Activated CD4-positive, alpha-beta T cell treated with anti-CD3 and anti-CD28 coated beads, Interleukin-2, amount 10 ng/mL, durations not matched to agents 7 days and 5 days (primary cell): ENCODE measurements around the gene WRAP73. TPM values are rescaled to one million over a fixed set of nuclear protein-coding genes. Genes with fewer than 3 reads are reported as not detected.

ENCODE experiments used
- CTCF ChIA-PET: fragments of 350-600 bp; sonication (Branson Sonifier 250); formaldehyde crosslinking; loops from one replicate; lab custom pipeline; 2021; ENCODE audit warnings: antibody characterized with exemption; lab: Charles Lee
- POLR2A ChIA-PET: fragments of 350-600 bp; sonication (Branson Sonifier 250); formaldehyde crosslinking; loops from one replicate; lab custom pipeline; 2021; ENCODE audit warnings: antibody characterized with exemption; lab: Charles Lee
- DNase-seq: peaks from one replicate; pipeline ENCODE4 v3.0.0-alpha.2; 2020
- H3K27ac Mint-ChIP-seq: one replicate; pipeline ENCODE4 v1.8.0; 2021; ENCODE audit warnings: mild to moderate bottlenecking, moderate library complexity, mixed read lengths
- H3K27me3 Mint-ChIP-seq: one replicate; pipeline ENCODE4 v1.8.0; 2021; ENCODE audit warnings: mixed read lengths
- H3K36me3 Mint-ChIP-seq: one replicate; pipeline ENCODE4 v1.8.0; 2021; ENCODE audit warnings: low read depth, mixed read lengths
- H3K4me1 Mint-ChIP-seq: one replicate; pipeline ENCODE4 v1.8.0; 2021; ENCODE audit warnings: mixed read lengths
- H3K4me3 Mint-ChIP-seq: one replicate; pipeline ENCODE4 v1.8.0; 2021; ENCODE audit warnings: mild to moderate bottlenecking, moderate library complexity, mixed read lengths
- H3K9me3 Mint-ChIP-seq: one replicate; pipeline ENCODE4 v1.8.0; 2021; ENCODE audit warnings: mixed read lengths
- total RNA-seq, 2 experiments: library from RNA; stranded (reverse); gene quantifications; one replicate each; pipeline ENCODE4 v1.2.3, GENCODE V29; 2021

The WRAP73 gene
- total RNA-seq, 2 experiments from 2014 or later, result 32.6 to 34.8 TPM

DNA sequence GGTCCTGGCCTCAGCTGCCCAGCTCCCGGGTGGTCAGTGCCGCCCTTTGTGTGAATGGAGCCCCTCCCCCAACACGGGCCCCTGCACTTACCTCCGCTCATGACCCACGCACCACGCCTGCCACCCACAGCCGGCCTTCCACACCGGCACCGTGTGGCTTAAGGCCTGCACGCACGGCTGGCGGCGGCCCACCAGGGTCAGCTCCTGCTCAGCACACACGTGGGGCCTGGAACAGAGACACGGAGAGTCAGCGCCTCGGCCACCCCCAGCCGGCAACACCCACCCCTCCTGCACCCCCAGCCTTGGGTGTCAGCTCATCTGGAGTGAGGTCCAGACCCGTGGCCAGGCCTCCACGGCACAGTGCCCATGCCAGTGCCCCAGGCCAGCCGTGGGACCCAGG, 47.5 kb downstream of the WRAP73 start:
- Mint-ChIP-seq H3K4me3 (no peak overlapping the region), H3K27me3 (no peaks in the 10 kb centered on the region), H3K4me1 (peaks cover 11% of the 10 kb centered on the region), H3K36me3 (no peaks in the 10 kb centered on the region), H3K9me3 (no peaks in the 10 kb centered on the region), H3K27ac (no peak overlapping the region)
- DNase-seq, result no peak
- ChIA-PET CTCF (interaction anchor here (0.6 kb wide), 1 partner anchor 11 kb away, joined by 3 read pairs; no protein-coding TSS in a partner anchor), POLR2A (no interaction called here)

DNA sequence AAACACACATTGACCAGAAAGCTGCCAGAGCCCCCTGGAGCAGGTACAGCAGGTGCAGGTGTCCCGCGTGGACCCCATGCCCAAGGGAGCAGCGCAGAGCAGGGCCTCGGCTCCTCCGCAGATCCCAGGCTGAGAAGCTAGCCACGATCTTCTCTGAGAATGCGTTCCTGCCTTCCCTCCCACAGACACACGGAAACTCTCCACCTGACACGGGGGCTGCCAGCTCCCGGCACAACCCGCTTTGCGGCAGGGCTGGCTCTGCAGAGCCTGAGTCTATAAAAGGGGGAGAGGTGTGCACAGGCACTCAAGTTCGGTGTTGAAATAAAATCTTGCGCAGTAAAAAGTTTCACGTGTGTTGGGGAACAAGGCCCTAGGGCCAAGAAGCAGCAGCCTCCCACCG, 48.2 kb downstream of the WRAP73 start:
- no peak overlapping the region for H3K4me3 Mint-ChIP-seq
- peaks cover 14% of the 10 kb centered on the region for H3K4me1 Mint-ChIP-seq
- CTCF ChIA-PET, result interaction anchor here (0.6 kb wide), 1 partner anchor 11 kb away, joined by 3 read pairs; no protein-coding TSS in a partner anchor
- POLR2A ChIA-PET, result no interaction called here
- H3K27me3 Mint-ChIP-seq, result no peaks in the 10 kb centered on the region
- no peaks in the 10 kb centered on the region for H3K9me3 Mint-ChIP-seq
- no peak for DNase-seq
- H3K36me3 Mint-ChIP-seq, result no peaks in the 10 kb centered on the region
- H3K27ac Mint-ChIP-seq, result no peak overlapping the region

GRCh38 chr1:3600354-3600753, 49.5 kb downstream of the WRAP73 start:
- ChIA-PET CTCF (no interaction called here), POLR2A (no interaction called here)
- H3K4me1 Mint-ChIP-seq, result peaks cover 14% of the 10 kb centered on the region
- H3K36me3 Mint-ChIP-seq, result no peaks in the 10 kb centered on the region
- H3K27me3 Mint-ChIP-seq, result no peaks in the 10 kb centered on the region
- H3K27ac Mint-ChIP-seq, result no peak overlapping the region
- H3K9me3 Mint-ChIP-seq, result no peaks in the 10 kb centered on the region
- no peak for DNase-seq
- H3K4me3 Mint-ChIP-seq, result no peak overlapping the region

DNA sequence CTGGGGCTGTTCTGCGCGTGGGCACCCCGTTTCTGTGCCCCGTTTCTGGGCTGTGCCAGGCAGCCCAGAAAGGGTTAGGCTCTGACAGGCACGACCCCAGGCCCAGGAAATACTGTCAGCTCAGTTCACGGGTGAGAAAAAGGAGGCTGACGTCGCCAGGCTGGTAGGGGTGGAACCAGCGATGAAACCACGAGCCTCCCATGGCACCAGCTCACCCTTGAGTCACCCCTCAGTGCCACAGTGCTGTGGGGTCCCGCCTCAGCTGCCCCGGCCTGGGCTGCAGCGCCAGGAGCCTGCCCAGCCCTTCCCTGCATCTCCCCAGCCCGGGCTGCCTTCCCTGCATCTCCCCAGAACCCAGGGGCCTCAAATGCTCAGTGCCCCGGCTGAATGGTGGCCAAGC, 50.1 kb downstream of the WRAP73 start:
- DNase-seq, result no peak
- ChIA-PET POLR2A (no interaction called here), CTCF (no interaction called here)
- H3K27me3 Mint-ChIP-seq, result no peaks in the 10 kb centered on the region
- H3K4me3 Mint-ChIP-seq, result no peak overlapping the region
- peaks cover 14% of the 10 kb centered on the region for H3K4me1 Mint-ChIP-seq
- no peaks in the 10 kb centered on the region for H3K36me3 Mint-ChIP-seq
- H3K9me3 Mint-ChIP-seq, result no peaks in the 10 kb centered on the region
- H3K27ac Mint-ChIP-seq, result no peak overlapping the region

- Mint-ChIP-seq H3K4me3 (no peak overlapping the region), H3K27ac (no peak overlapping the region), H3K4me1 (peaks cover 14% of the 10 kb centered on the region), H3K9me3 (no peaks in the 10 kb centered on the region), H3K36me3 (no peaks in the 10 kb centered on the region), H3K27me3 (no peaks in the 10 kb centered on the region)
- CTCF ChIA-PET, result no interaction called here
- POLR2A ChIA-PET, result no interaction called here
- DNase-seq, result no peak
Observed at GRCh38 chr1:3599286-3599811, 50.6 kb downstream of the WRAP73 start.

DNA sequence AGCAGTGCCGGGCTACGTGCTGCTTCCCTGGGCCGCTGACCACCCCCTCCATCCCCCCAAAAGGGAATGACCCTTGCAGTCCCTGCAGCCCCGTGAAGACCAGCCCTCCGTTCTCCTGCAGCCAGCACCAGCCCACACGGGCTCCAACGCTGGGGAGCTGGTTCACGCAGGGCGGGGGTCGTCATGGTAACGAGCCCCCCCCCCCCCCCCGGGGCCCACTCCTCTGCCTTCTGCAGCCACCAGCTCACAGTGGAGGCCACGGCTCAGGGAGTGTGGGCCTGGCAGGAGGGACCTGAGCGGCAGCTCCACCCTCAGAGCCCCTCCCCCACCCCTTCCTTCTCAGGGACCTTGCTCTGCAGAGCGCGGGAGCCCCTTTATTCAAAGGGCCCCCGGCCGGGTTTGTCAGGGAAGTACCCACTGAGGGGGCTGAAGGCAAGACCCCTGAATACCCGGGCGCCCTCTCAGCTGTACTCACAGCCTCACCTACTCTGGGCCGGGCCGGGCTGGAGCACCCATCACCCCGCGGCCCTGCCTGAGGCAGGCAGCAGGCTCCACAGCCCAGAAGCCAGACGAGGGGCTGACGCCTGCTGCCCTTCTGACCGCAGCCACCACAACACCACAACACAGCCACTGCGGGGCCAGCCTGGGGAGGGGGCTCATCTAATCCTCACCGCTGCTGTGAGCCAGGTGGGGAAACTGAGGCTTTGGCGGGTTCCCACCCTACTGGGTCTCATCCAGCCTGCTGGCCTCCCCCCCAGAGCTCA, 51.2 kb downstream of the WRAP73 start:
- ChIA-PET CTCF (no interaction called here), POLR2A (no interaction called here)
- no peak overlapping the region for H3K4me3 Mint-ChIP-seq

DNA sequence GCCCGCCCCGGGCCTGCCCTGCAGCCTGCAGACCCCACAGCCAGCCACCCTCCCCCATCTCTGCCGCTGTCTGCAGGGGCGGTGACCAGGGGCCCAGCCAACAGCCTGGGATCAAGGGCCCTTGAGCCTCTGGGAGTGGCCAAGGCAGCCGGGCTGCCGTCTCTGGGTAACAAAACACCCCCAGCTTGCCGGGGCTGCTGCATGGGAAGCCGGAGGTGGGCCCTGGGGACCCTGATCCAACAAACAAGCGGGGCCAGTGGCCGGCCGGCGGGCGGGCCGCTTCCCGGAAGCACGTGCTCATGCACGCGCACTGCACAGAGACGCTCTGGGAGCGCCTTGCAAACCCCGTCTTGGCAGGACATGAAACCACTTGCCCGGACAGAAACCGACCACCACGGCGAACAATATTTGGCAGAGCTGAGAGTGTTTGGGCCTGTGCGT, 51.8 kb downstream of the WRAP73 start:
- Mint-ChIP-seq H3K36me3 (no peaks in the 10 kb centered on the region), H3K4me3 (no peak overlapping the region), H3K27me3 (no peaks in the 10 kb centered on the region), H3K27ac (peak overlapping the region; percentile 91), H3K9me3 (no peaks in the 10 kb centered on the region), H3K4me1 (peaks cover 14% of the 10 kb centered on the region)
- DNase-seq, result no peak
- POLR2A ChIA-PET, result no interaction called here
- CTCF ChIA-PET, result no interaction called here

More for the DNA sequence above, 51.2 kb downstream of the WRAP73 start:
- H3K4me1 Mint-ChIP-seq, result peaks cover 14% of the 10 kb centered on the region
- H3K27me3 Mint-ChIP-seq, result no peaks in the 10 kb centered on the region
- H3K9me3 Mint-ChIP-seq, result no peaks in the 10 kb centered on the region
- H3K27ac Mint-ChIP-seq, result no peak overlapping the region
- no peak for DNase-seq
- H3K36me3 Mint-ChIP-seq, result no peaks in the 10 kb centered on the region

DNA sequence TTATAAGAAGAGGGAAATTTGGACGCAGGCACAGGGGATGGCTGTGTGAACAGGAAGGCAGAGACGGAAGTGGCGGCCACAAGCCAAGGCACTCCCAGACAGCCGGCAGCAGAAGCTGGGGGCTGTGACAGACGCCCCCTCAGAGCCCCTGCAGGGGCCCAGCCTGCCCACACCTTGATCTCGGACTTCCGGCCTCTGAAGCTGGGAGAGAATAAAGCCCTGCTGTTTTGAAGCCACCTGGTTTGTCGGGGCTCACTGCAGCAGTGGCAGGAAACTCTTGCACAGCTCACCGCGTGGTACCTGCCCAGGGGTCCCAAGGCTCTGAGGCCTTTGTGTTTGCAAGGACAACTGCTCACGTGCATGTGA, 52.3 kb downstream of the WRAP73 start:
- peak overlapping the region; percentile 91 for H3K27ac Mint-ChIP-seq
- no peaks in the 10 kb centered on the region for H3K9me3 Mint-ChIP-seq
- H3K4me1 Mint-ChIP-seq, result peaks cover 14% of the 10 kb centered on the region
- peak overlapping the region; percentile 4 for H3K4me3 Mint-ChIP-seq
- H3K27me3 Mint-ChIP-seq, result no peaks in the 10 kb centered on the region
- POLR2A ChIA-PET, result no interaction called here
- peak; percentile 19 for DNase-seq
- CTCF ChIA-PET, result no interaction called here
- no peaks in the 10 kb centered on the region for H3K36me3 Mint-ChIP-seq

DNA sequence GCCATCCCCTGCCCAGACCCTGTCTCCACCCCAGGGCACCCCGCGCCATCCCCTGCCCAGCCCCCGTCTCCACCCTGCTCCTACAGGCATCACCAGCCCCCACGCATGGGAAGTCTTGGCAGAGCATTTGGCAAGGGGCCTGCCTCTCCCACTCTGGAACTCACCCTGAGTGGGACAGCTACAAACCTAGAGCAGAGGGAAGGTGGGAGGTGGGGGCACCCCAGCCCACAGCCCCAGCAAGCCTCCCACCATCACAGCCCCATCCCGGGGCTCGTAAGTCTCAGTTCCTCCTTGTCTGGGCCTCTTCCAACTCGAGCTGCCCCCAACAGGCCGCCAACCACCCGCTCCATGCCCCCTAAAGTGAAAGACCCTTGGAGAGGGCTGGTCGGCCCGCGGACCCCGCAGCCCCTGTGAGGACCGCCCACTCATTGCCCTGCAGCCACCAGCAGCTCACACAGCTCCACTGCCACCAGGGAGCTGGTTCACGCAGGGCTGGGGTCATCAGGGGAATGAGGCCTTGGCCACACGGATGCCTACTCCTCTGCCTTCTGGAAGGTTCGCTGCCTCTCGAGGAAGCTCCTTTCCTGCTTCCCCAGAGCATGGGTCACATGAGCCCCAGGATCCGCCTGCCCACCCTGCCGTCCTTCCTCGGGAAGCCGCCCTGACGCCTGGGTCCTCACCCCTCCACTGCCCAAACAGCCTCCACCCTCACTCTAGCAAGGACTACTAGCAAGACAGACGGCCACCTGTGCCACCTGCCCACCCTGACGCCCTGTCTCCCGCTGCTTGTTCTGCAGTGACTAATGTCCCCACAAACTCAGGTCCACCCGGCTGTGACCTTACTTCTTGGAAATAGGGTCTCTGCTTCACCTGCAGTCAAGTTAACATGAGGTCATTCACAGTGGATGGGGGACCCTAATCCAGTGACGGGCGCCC, 53.0 kb downstream of the WRAP73 start:
- Mint-ChIP-seq H3K36me3 (no peaks in the 10 kb centered on the region), H3K27ac (peak overlapping the region; percentile 91), H3K4me3 (peak overlapping the region; percentile 4), H3K9me3 (no peaks in the 10 kb centered on the region), H3K27me3 (no peaks in the 10 kb centered on the region), H3K4me1 (peaks cover 14% of the 10 kb centered on the region)
- POLR2A ChIA-PET, result no interaction called here
- DNase-seq, result no peak
- CTCF ChIA-PET, result no interaction called here

DNA sequence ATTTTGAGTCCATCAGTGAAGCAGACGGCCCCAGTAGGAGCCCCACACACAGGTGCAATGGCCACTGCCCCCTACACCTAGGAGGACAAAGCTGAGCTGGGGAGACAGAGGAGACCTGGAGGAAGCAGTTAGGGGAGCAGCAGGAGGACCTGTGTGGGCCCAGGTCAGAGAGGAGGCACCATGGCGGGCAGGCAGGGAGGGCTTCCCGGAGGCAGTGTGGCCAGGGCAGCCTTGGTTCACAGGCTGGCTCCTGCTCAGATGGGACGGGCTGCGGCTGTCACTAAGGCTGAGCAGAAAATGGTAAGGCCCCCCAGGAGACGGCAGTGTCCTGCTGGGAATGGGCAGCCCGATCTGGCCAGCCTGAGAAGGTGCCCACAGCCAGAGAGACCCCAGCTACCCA, 54.0 kb downstream of the WRAP73 start:
- no peaks in the 10 kb centered on the region for H3K27me3 Mint-ChIP-seq
- no peaks in the 10 kb centered on the region for H3K36me3 Mint-ChIP-seq
- ChIA-PET POLR2A (no interaction called here), CTCF (no interaction called here)
- DNase-seq, result no peak
- no peaks in the 10 kb centered on the region for H3K9me3 Mint-ChIP-seq
- peaks cover 14% of the 10 kb centered on the region for H3K4me1 Mint-ChIP-seq
- no peak overlapping the region for H3K27ac Mint-ChIP-seq
- no peak overlapping the region for H3K4me3 Mint-ChIP-seq

- no peak overlapping the region for H3K27ac Mint-ChIP-seq
- no peaks in the 10 kb centered on the region for H3K36me3 Mint-ChIP-seq
- no peak overlapping the region for H3K4me3 Mint-ChIP-seq
- DNase-seq, result no peak
- H3K27me3 Mint-ChIP-seq, result no peaks in the 10 kb centered on the region
- H3K9me3 Mint-ChIP-seq, result no peaks in the 10 kb centered on the region
- ChIA-PET POLR2A (no interaction called here), CTCF (no interaction called here)
- H3K4me1 Mint-ChIP-seq, result peaks cover 14% of the 10 kb centered on the region
Observed at GRCh38 chr1:3594706-3595377, 55.1 kb downstream of the WRAP73 start.

DNA sequence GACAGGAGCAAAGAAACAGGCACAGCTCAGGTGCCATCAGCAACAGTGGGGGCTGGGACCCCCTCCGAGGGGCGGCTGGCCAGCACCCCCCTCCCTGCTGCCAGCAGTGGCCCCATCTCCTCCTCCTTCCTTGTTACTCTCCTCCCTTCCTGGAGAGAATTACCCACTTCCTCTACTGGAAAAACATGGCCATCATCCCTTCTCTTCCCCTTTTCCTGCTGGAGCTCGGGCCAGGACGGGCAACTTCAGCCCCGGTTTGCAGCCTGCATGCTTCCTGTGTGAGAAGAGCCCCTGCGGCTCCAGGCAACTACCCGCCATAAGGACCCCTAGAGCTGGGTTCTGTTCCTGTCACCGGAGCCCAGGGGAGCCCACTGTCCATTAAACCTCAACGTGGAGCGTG, 56.2 kb downstream of the WRAP73 start:
- CTCF ChIA-PET, result no interaction called here
- H3K9me3 Mint-ChIP-seq, result no peaks in the 10 kb centered on the region

More for the DNA sequence above, 56.2 kb downstream of the WRAP73 start:
- H3K4me3 Mint-ChIP-seq, result no peak overlapping the region
- no peaks in the 10 kb centered on the region for H3K36me3 Mint-ChIP-seq
- no peak for DNase-seq
- H3K4me1 Mint-ChIP-seq, result peaks cover 14% of the 10 kb centered on the region
- POLR2A ChIA-PET, result no interaction called here
- no peak overlapping the region for H3K27ac Mint-ChIP-seq
- no peaks in the 10 kb centered on the region for H3K27me3 Mint-ChIP-seq
